OCI-LY1 (cell line): Measurements from ENCODE around the gene KCNH2.

ENCODE experiments used
- CTCF ChIP-seq: fragments of 200-600 bp; sonication (generic), shearing (Covaris generic); IDR thresholded peaks from 2 replicates; pipeline ENCODE4 v1.5.1; 2017; ENCODE audit warnings: mild to moderate bottlenecking, antibody characterized with exemption, low read length, moderate library complexity, mixed read lengths
- EZH2 ChIP-seq: fragments of 200-600 bp; sonication (generic), shearing (Covaris generic); IDR thresholded peaks from 2 replicates; pipeline ENCODE4 v1.8.0; 2017; ENCODE audit warnings: borderline replicate concordance, mixed run types, mild to moderate bottlenecking, antibody characterized with exemption, low read length, moderate library complexity, mixed read lengths

DNA sequence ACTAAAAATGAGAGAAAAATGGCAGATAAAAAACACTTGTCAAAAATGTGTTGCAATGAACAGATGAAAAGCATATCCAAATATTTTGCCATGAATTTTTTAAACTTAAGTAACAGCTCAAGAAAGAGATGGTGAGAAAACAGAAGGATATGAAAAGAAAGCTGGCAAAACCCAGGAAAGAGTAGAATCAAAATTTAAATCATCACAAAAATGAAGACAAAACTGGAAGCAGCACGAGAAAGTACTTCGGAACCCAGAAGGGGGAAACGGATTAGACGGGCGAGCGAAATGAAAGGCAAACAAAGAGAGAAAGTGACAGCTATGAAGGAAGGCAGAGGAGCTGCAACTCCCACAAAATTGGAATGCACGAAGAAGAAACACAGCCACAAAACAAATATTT is 60.2 kb downstream of the KCNH2 start:
- TF ChIP-seq CTCF, result no peak
- TF ChIP-seq EZH2, result no peak
